OCI-LY7 (cell line): ENCODE data around the gene RPL35A. TPM values are rescaled to one million over a fixed set of nuclear protein-coding genes. Genes with fewer than 3 reads are reported as not detected.

Experiments used
- BruUV-seq: library from RNA; stranded (reverse); fragments of 400-500 nt; replicated peaks from 2 replicates; lab custom pipeline; 2021; lab: Mats Ljungman, UMichigan
- CTCF ChIA-PET: fragments of 300-600 bp; sonication (Branson Sonifier 250); formaldehyde crosslinking; loops from one replicate; lab custom pipeline; 2022; ENCODE audit warnings: antibody characterized with exemption; ENCODE audit not compliant: unreplicated experiment; lab: Charles Lee
- POLR2A ChIA-PET: fragments of 300-600 bp; sonication (Branson Sonifier 250); formaldehyde crosslinking; loops from one replicate; lab custom pipeline; 2022; ENCODE audit warnings: antibody characterized with exemption; lab: Charles Lee
- DNase-seq: peaks from one replicate; pipeline ENCODE4 v3.0.0-alpha.2; 2015; ENCODE audit warnings: low spot score
- H2AFZ ChIP-seq: fragments of 200-600 bp; sonication (generic), shearing (Covaris generic); 2 replicates; pipeline ENCODE4 v1.6.1; 2014; ENCODE audit warnings: mild to moderate bottlenecking, antibody characterized with exemption, low read length, moderate library complexity
- H3K27ac ChIP-seq: fragments of 200-600 bp; sonication (generic); 2 replicates; pipeline ENCODE4 v1.5.1; 2014; ENCODE audit warnings: mixed run types, low read depth, mild to moderate bottlenecking, moderate library complexity, low read length, inconsistent platforms; ENCODE audit not compliant: poor library complexity, severe bottlenecking
- H3K36me3 ChIP-seq: fragments of 200-600 bp; sonication (generic); 2 replicates; pipeline ENCODE4 v1.6.1; 2014; ENCODE audit warnings: mild to moderate bottlenecking, antibody characterized with exemption, low read length, moderate library complexity, mixed read lengths; ENCODE audit not compliant: insufficient read depth
- H3K4me1 ChIP-seq: fragments of 200-600 bp; sonication (generic); 2 replicates; pipeline ENCODE4 v1.5.1; 2014; ENCODE audit warnings: mild to moderate bottlenecking, low read length; ENCODE audit not compliant: insufficient read depth, poor library complexity, severe bottlenecking
- H3K4me2 ChIP-seq: fragments of 200-600 bp; sonication (generic); 2 replicates; pipeline ENCODE4 v1.6.1; 2014; ENCODE audit warnings: mild to moderate bottlenecking, low read length
- H3K4me3 ChIP-seq: fragments of 200-600 bp; sonication (generic); 2 replicates; pipeline ENCODE4 v1.5.1; 2014; ENCODE audit warnings: mild to moderate bottlenecking, low read depth, low read length; ENCODE audit not compliant: poor library complexity, severe bottlenecking
- H3K79me2 ChIP-seq: fragments of 200-600 bp; sonication (generic); 2 replicates; pipeline ENCODE4 v1.6.1; 2016; ENCODE audit warnings: low read depth, mild to moderate bottlenecking, low read length, moderate library complexity, mixed read lengths; ENCODE audit not compliant: insufficient read depth
- H3K9me2 ChIP-seq: fragments of 200-600 bp; sonication (generic); 2 replicates; pipeline ENCODE4 v1.6.1; 2016; ENCODE audit warnings: mild to moderate bottlenecking, low read length, mixed read lengths; ENCODE audit not compliant: insufficient read depth
- H3K9me3 ChIP-seq: fragments of 200-600 bp; sonication (generic); 2 replicates; pipeline ENCODE4 v1.6.1; 2014; ENCODE audit warnings: mild to moderate bottlenecking, mixed run types, low read length, mixed read lengths
- H4K20me1 ChIP-seq: fragments of 200-600 bp; sonication (generic); 2 replicates; pipeline ENCODE4 v1.6.1; 2014; ENCODE audit warnings: mild to moderate bottlenecking, antibody characterized with exemption, low read length, moderate library complexity, mixed read lengths; ENCODE audit not compliant: insufficient read depth
- EZH2phosphoT487 ChIP-seq: fragments of 200-600 bp; sonication (generic); IDR thresholded peaks from 2 replicates; pipeline ENCODE4 v1.6.1; 2018; ENCODE audit warnings: low read depth, borderline replicate concordance, mild to moderate bottlenecking, mixed run types, antibody characterized with exemption, low read length, moderate library complexity, mixed read lengths
- intact Hi-C: fragments of 100-400 bp; cut with micrococcal nuclease; formaldehyde crosslinking; loops from one replicate; pipeline ENCODE4 v1.10.0; 2022; ENCODE audit not compliant: unreplicated experiment
- total RNA-seq, 2 experiments: library from RNA; depleted of rRNA in 1 of 2; stranded (reverse); fragments of >200 nt in 1 of 2; shearing (Covaris generic) in 1 of 2; gene quantifications; 2 replicates each; pipeline ENCODE4 v1.2.3, GENCODE V29; 2014 to 2022
- TF ChIP-seq, protein P1 (sequence below): fragments of 200-600 bp; sonication (generic); conservative IDR thresholded peaks from 2 replicates; pipeline ENCODE4 v1.5.1; 2014; ENCODE audit warnings: mild to moderate bottlenecking, antibody characterized with exemption, low read length, moderate library complexity, mixed read lengths

Gene RPL35A
- total RNA-seq, 2 experiments from 2014 or later: 846 to 1,184 TPM

GRCh38 chr3:197942956-197943556, 6.9 kb upstream of the RPL35A start:
- H4K20me1 ChIP-seq: no peaks in the 10 kb centered on the region
- no peak overlapping the region for H3K4me2 ChIP-seq
- no peaks in the 10 kb centered on the region for H3K79me2 ChIP-seq
- H3K27ac ChIP-seq: no peak overlapping the region
- CTCF ChIA-PET: no interaction called here
- no TSS peak for BruUV-seq
- no peaks in the 10 kb centered on the region for H3K4me1 ChIP-seq
- POLR2A ChIA-PET: interaction anchor here (0.7 to 1.2 kb wide), 3 partner anchors 91 to 150 kb away, joined by 3 to 4 read pairs (median 3); no protein-coding TSS in a partner anchor
- H3K9me2 ChIP-seq: no peaks in the 10 kb centered on the region
- TF ChIP-seq EZH2phosphoT487: no peak
- TF ChIP-seq, protein P1, sequence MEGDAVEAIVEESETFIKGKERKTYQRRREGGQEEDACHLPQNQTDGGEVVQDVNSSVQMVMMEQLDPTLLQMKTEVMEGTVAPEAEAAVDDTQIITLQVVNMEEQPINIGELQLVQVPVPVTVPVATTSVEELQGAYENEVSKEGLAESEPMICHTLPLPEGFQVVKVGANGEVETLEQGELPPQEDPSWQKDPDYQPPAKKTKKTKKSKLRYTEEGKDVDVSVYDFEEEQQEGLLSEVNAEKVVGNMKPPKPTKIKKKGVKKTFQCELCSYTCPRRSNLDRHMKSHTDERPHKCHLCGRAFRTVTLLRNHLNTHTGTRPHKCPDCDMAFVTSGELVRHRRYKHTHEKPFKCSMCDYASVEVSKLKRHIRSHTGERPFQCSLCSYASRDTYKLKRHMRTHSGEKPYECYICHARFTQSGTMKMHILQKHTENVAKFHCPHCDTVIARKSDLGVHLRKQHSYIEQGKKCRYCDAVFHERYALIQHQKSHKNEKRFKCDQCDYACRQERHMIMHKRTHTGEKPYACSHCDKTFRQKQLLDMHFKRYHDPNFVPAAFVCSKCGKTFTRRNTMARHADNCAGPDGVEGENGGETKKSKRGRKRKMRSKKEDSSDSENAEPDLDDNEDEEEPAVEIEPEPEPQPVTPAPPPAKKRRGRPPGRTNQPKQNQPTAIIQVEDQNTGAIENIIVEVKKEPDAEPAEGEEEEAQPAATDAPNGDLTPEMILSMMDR: peak; percentile 90
- H3K36me3 ChIP-seq: no peaks in the 10 kb centered on the region
- H3K9me3 ChIP-seq: no peaks in the 10 kb centered on the region
- no peak overlapping the region for H3K4me3 ChIP-seq
- intact Hi-C loops: no loop called here
- H2AFZ ChIP-seq: no peak overlapping the region
- DNase-seq: peak; percentile 65

GRCh38 chr3:197949191-197949777, 706 bp upstream of the RPL35A start:
- peaks cover 23% of the 10 kb centered on the region for H4K20me1 ChIP-seq
- H3K9me2 ChIP-seq: no peaks in the 10 kb centered on the region
- H2AFZ ChIP-seq: peak overlapping the region; percentile 75
- peak overlapping the region; percentile 77 for H3K4me2 ChIP-seq
- CTCF ChIA-PET: no interaction called here
- peaks cover 36% of the 10 kb centered on the region for H3K4me1 ChIP-seq
- peak overlapping the region; percentile 57 for H3K27ac ChIP-seq
- no peaks in the 10 kb centered on the region for H3K9me3 ChIP-seq
- POLR2A ChIA-PET: interaction anchor here (0.5 to 0.6 kb wide), 3 partner anchors 10 to 478 kb away, joined by 3 read pairs; no protein-coding TSS in a partner anchor
- intact Hi-C loops: loop anchor here (2.0 kb wide), 1 partner anchor 350 kb away; no protein-coding TSS in a partner anchor
- no peak for DNase-seq
- peaks cover 41% of the 10 kb centered on the region for H3K36me3 ChIP-seq
- no peak for TF ChIP-seq EZH2phosphoT487
- TF ChIP-seq, protein P1: no peak
- peaks cover 43% of the 10 kb centered on the region for H3K79me2 ChIP-seq
- TSS peak; percentile 45 for BruUV-seq
- H3K4me3 ChIP-seq: peak overlapping the region; percentile 84
